ENCODE results near the gene OR2L2.

DNA sequence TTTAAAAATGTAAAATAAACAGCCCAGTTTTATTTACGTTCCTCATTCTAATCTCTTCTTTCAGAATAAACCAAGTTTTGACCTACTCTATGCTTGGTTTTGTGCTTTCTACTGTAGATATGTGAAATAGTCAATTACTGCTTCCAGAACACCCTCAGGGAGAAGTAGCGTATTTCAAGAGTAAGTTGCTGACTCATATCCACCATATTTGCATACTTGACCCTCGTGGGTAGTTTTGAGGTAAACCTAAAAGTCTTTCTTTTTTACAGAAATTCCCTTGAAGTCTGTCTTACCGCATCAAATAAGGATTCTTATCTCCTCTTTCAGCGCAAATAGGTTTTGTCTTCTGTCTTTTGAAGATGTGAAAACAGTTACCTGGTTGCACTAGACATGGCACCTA, 15.3 kb downstream of the OR2L2 start:
- TF ChIP-seq, protein P1, sequence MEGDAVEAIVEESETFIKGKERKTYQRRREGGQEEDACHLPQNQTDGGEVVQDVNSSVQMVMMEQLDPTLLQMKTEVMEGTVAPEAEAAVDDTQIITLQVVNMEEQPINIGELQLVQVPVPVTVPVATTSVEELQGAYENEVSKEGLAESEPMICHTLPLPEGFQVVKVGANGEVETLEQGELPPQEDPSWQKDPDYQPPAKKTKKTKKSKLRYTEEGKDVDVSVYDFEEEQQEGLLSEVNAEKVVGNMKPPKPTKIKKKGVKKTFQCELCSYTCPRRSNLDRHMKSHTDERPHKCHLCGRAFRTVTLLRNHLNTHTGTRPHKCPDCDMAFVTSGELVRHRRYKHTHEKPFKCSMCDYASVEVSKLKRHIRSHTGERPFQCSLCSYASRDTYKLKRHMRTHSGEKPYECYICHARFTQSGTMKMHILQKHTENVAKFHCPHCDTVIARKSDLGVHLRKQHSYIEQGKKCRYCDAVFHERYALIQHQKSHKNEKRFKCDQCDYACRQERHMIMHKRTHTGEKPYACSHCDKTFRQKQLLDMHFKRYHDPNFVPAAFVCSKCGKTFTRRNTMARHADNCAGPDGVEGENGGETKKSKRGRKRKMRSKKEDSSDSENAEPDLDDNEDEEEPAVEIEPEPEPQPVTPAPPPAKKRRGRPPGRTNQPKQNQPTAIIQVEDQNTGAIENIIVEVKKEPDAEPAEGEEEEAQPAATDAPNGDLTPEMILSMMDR (IDR thresholded peaks at IDR 0.05; ENCODE audit: insufficient read depth, low read length): no peak
- TF ChIP-seq, protein P2, sequence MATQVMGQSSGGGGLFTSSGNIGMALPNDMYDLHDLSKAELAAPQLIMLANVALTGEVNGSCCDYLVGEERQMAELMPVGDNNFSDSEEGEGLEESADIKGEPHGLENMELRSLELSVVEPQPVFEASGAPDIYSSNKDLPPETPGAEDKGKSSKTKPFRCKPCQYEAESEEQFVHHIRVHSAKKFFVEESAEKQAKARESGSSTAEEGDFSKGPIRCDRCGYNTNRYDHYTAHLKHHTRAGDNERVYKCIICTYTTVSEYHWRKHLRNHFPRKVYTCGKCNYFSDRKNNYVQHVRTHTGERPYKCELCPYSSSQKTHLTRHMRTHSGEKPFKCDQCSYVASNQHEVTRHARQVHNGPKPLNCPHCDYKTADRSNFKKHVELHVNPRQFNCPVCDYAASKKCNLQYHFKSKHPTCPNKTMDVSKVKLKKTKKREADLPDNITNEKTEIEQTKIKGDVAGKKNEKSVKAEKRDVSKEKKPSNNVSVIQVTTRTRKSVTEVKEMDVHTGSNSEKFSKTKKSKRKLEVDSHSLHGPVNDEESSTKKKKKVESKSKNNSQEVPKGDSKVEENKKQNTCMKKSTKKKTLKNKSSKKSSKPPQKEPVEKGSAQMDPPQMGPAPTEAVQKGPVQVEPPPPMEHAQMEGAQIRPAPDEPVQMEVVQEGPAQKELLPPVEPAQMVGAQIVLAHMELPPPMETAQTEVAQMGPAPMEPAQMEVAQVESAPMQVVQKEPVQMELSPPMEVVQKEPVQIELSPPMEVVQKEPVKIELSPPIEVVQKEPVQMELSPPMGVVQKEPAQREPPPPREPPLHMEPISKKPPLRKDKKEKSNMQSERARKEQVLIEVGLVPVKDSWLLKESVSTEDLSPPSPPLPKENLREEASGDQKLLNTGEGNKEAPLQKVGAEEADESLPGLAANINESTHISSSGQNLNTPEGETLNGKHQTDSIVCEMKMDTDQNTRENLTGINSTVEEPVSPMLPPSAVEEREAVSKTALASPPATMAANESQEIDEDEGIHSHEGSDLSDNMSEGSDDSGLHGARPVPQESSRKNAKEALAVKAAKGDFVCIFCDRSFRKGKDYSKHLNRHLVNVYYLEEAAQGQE (IDR thresholded peaks at IDR 0.05; ENCODE audit: insufficient replicate concordance, low read depth): no peak
- TF ChIP-seq POLR2AphosphoS5 (IDR thresholded peaks at IDR 0.05; ENCODE audit: low read depth) (no peak), GABPA (IDR thresholded peaks at IDR 0.05; ENCODE audit: low read depth) (no peak), SPI1 (IDR thresholded peaks at IDR 0.05; ENCODE audit: borderline replicate concordance, low read depth) (no peak)

Data from HL-60 (cell line).